Calu3 (cell line): Measurements from ENCODE around the gene ASXL2. TPM values are rescaled to one million over a fixed set of nuclear protein-coding genes. Genes with fewer than 3 reads are reported as not detected.

Experiments used
- BruUV-seq: library from RNA; stranded (reverse); fragments of 400-500 nt; replicated peaks from 2 replicates; lab custom pipeline; 2021; lab: Mats Ljungman, UMichigan
- CTCF ChIA-PET: fragments of 300-600 bp; sonication (Branson Sonifier 250); formaldehyde crosslinking; loops from one replicate; lab custom pipeline; 2022; ENCODE audit warnings: antibody characterized with exemption; lab: Charles Lee
- DNase-seq: peaks from one replicate; pipeline ENCODE4 v3.0.0; 2022
- H3K27ac Mint-ChIP-seq: one replicate; pipeline ENCODE4 v1.8.0; 2022; ENCODE audit warnings: mixed read lengths; ENCODE audit not compliant: unreplicated experiment
- H3K27me3 Mint-ChIP-seq: one replicate; pipeline ENCODE4 v1.8.0; 2022; ENCODE audit warnings: mixed read lengths; ENCODE audit not compliant: unreplicated experiment
- H3K36me3 Mint-ChIP-seq: one replicate; pipeline ENCODE4 v1.8.0; 2022; ENCODE audit warnings: mild to moderate bottlenecking, moderate library complexity, mixed read lengths; ENCODE audit not compliant: insufficient read depth, unreplicated experiment
- H3K4me1 Mint-ChIP-seq: one replicate; pipeline ENCODE4 v1.8.0; 2022; ENCODE audit warnings: mild to moderate bottlenecking, low read depth, mixed read lengths; ENCODE audit not compliant: unreplicated experiment
- H3K4me3 Mint-ChIP-seq: one replicate; pipeline ENCODE4 v1.8.0; 2022; ENCODE audit warnings: mild to moderate bottlenecking, low read depth, moderate library complexity, mixed read lengths; ENCODE audit not compliant: unreplicated experiment
- H3K9me3 Mint-ChIP-seq: one replicate; pipeline ENCODE4 v1.8.0; 2022; ENCODE audit warnings: low read depth, mixed read lengths; ENCODE audit not compliant: unreplicated experiment
- intact Hi-C: fragments of 100-400 bp; cut with micrococcal nuclease; formaldehyde crosslinking; loops from one replicate; pipeline ENCODE4 v1.10.0; 2022; ENCODE audit not compliant: unreplicated experiment
- total RNA-seq: library from RNA; stranded (reverse); gene quantifications from 2 replicates; pipeline ENCODE4 v1.2.3, GENCODE V29; 2022
- TF ChIP-seq, protein P1 (sequence below): fragments of 200-600 bp; IDR thresholded peaks from one replicate; pipeline ENCODE4 v1.8.0; 2022; ENCODE audit warnings: antibody characterized with exemption; ENCODE audit not compliant: unreplicated experiment

Gene ASXL2
- total RNA-seq, 1 experiment from 2014 or later: 42.8 TPM

DNA sequence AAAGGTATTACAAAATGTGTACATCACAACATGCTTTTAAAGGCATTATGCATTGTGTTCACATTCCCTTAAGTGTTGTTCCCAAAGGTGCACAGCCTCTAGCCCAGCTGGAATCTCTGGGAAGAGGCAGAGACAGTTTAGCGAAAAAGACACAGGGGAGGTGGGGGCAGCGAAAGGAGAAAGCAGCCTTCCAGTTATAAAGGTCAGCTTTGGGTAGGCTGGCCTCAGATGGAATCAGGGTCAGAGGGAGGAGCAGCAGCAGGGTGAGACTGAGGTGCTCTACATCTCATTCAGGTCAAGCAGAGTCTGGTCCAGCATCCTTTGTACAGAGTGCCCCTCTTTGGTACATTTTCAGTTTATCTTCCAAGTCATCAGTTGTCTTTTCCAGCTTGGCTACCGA is 68.6 kb downstream of the ASXL2 start:
- no peak for DNase-seq
- peaks cover 11% of the 10 kb centered on the region for H3K36me3 Mint-ChIP-seq
- H3K4me3 Mint-ChIP-seq: no peak overlapping the region
- no peak overlapping the region for H3K27ac Mint-ChIP-seq
- TF ChIP-seq, protein P1, sequence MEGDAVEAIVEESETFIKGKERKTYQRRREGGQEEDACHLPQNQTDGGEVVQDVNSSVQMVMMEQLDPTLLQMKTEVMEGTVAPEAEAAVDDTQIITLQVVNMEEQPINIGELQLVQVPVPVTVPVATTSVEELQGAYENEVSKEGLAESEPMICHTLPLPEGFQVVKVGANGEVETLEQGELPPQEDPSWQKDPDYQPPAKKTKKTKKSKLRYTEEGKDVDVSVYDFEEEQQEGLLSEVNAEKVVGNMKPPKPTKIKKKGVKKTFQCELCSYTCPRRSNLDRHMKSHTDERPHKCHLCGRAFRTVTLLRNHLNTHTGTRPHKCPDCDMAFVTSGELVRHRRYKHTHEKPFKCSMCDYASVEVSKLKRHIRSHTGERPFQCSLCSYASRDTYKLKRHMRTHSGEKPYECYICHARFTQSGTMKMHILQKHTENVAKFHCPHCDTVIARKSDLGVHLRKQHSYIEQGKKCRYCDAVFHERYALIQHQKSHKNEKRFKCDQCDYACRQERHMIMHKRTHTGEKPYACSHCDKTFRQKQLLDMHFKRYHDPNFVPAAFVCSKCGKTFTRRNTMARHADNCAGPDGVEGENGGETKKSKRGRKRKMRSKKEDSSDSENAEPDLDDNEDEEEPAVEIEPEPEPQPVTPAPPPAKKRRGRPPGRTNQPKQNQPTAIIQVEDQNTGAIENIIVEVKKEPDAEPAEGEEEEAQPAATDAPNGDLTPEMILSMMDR: no peak
- intact Hi-C loops: no loop called here
- H3K4me1 Mint-ChIP-seq: peaks cover 7% of the 10 kb centered on the region
- H3K27me3 Mint-ChIP-seq: no peaks in the 10 kb centered on the region
- H3K9me3 Mint-ChIP-seq: no peaks in the 10 kb centered on the region
- BruUV-seq: no TSS peak
- CTCF ChIA-PET: no interaction called here

GRCh38 chr2:25808006-25808383 is 70.3 kb downstream of the ASXL2 start:
- DNase-seq: no peak
- H3K27me3 Mint-ChIP-seq: no peaks in the 10 kb centered on the region
- H3K9me3 Mint-ChIP-seq: no peaks in the 10 kb centered on the region
- H3K36me3 Mint-ChIP-seq: peaks cover 17% of the 10 kb centered on the region
- BruUV-seq: no TSS peak
- CTCF ChIA-PET: no interaction called here
- H3K27ac Mint-ChIP-seq: no peak overlapping the region
- intact Hi-C loops: no loop called here
- no peak overlapping the region for H3K4me3 Mint-ChIP-seq
- TF ChIP-seq, protein P1: no peak
- H3K4me1 Mint-ChIP-seq: peaks cover 7% of the 10 kb centered on the region

- Mint-ChIP-seq H3K9me3 (no peaks in the 10 kb centered on the region), H3K27ac (no peak overlapping the region), H3K27me3 (no peaks in the 10 kb centered on the region), H3K36me3 (peaks cover 17% of the 10 kb centered on the region), H3K4me1 (peaks cover 7% of the 10 kb centered on the region), H3K4me3 (no peak overlapping the region)
- intact Hi-C loops: no loop called here
- BruUV-seq: no TSS peak
- CTCF ChIA-PET: no interaction called here
- no peak for DNase-seq
- TF ChIP-seq, protein P1: no peak
These were observed 71.3 kb downstream of the ASXL2 start for GRCh38 chr2:25806941-25807340.

GRCh38 chr2:25805987-25806386 is 72.3 kb downstream of the ASXL2 start:
- Mint-ChIP-seq H3K36me3 (peaks cover 17% of the 10 kb centered on the region), H3K9me3 (no peaks in the 10 kb centered on the region), H3K4me1 (peaks cover 7% of the 10 kb centered on the region), H3K27ac (no peak overlapping the region), H3K4me3 (no peak overlapping the region), H3K27me3 (no peaks in the 10 kb centered on the region)
- CTCF ChIA-PET: interaction anchor here (0.5 kb wide), 1 partner anchor 247 kb away, joined by 5 read pairs; no protein-coding TSS in a partner anchor
- DNase-seq: no peak
- BruUV-seq: no TSS peak
- TF ChIP-seq, protein P1: no peak
- intact Hi-C loops: no loop called here
